Peyer's patch (tissue), 4 donors: ENCODE measurements around the gene UNC13D. TPM values are rescaled to one million over a fixed set of nuclear protein-coding genes. Genes with fewer than 3 reads are reported as not detected.

ENCODE experiments used
- DNase-seq, 3 donors: peaks; one replicate each; pipeline ENCODE4 v3.0.0-alpha.2; 2017 to 2019
- H3K27ac ChIP-seq, 4 donors: fragments of 200-600 bp; sonication (generic); one replicate each; pipeline ENCODE4 v1.5.1; 2016 to 2019
- H3K27me3 ChIP-seq, 2 donors: fragments of 200-600 bp; sonication (generic); one replicate each; pipeline ENCODE4 v1.5.1; 2019
- H3K36me3 ChIP-seq, 3 donors: fragments of 200-600 bp; sonication (generic); one replicate each; pipeline ENCODE4 v1.5.1; 2016 to 2019
- H3K4me1 ChIP-seq, 4 donors: fragments of 200-600 bp; sonication (generic); one replicate each; pipeline ENCODE4 v1.5.1; 2016 to 2019
- H3K4me3 ChIP-seq, 4 donors: fragments of 200-600 bp; sonication (generic); 1 replicate in 3 of 4; 2 replicates in 1 of 4; pipeline ENCODE4 v1.5.1; 2016 to 2019; ENCODE audit warnings: mild to moderate bottlenecking in 1 of 4
- H3K9me3 ChIP-seq, 4 donors: fragments of 200-600 bp; sonication (generic); one replicate each; pipeline ENCODE4 v1.5.1; 2016 to 2019; ENCODE audit warnings: mild to moderate bottlenecking in 1 of 4
- CTCF ChIP-seq, 6 experiments: fragments of 450-650 bp in 4 of 6; fragments of 200-600 bp in 2 of 6; sonication (generic) in 1 of 6; IDR thresholded peaks; one replicate each; pipeline ENCODE4 v1.5.1; 2017 to 2019; ENCODE audit warnings: antibody characterized with exemption in 6 of 6, mild to moderate bottlenecking in 3 of 6, moderate library complexity in 1 of 6
- POLR2A ChIP-seq, 2 donors: fragments of 450-650 bp; IDR thresholded peaks; one replicate each; pipeline ENCODE4 v1.5.1; 2017; ENCODE audit warnings: antibody characterized with exemption in 2 of 2, mild to moderate bottlenecking in 2 of 2, moderate library complexity in 2 of 2
- total RNA-seq, 4 donors: library from RNA; depleted of rRNA; stranded (reverse); fragments of >200 nt; gene quantifications; one replicate each; pipeline ENCODE4 v1.1.0, GENCODE V29; 2016

The UNC13D gene
- total RNA-seq, 4 donors from 2014 or later, result 8.4 to 45.4 (median 22.2) TPM

- TF ChIP-seq CTCF (IDR thresholded peaks at IDR 0.05) (no peak), POLR2A (IDR thresholded peaks at IDR 0.05) (no peak)
These were observed 36.1 kb upstream of the UNC13D start for GRCh38 chr17:75880266-75880665.

GRCh38 chr17:75878174-75878998 lies 34.2 kb upstream of the UNC13D start, which contains the start of gene TRIM47:
Gene TRIM47 (minus strand): TSS chr17:75878581. CDS start chr17:75878548, 33 bp downstream.
- Histone ChIP-seq H3K36me3 (peaks cover 0 to 18% (median 0%) of the 10 kb centered on the region in 3 donors), H3K9me3 (no peaks in the 10 kb centered on the region), H3K4me3 (peak within 1 kb of the TSS; percentile 59 to 74 (median 69)), H3K4me1 (peaks cover 3 to 36% (median 27%) of the 10 kb centered on the region in 4 donors), H3K27me3 (no peaks in the 10 kb centered on the region), H3K27ac (peak within 1 kb of the TSS; percentile 86 to 95 (median 92))
- TF ChIP-seq POLR2A (IDR thresholded peaks at IDR 0.05) (peak; percentile 5 to 51), CTCF (IDR thresholded peaks at IDR 0.05) (peak in 3 of 6 experiments; percentile 6 to 29 (median 19))
- DNase-seq, result peak; percentile 21 to 83 (median 76)

More at GRCh38 chr17:75880266-75880665, 36.1 kb upstream of the UNC13D start:
- Histone ChIP-seq H3K9me3 (no peaks in the 10 kb centered on the region), H3K4me1 (peaks cover 3 to 34% (median 19%) of the 10 kb centered on the region in 4 donors), H3K4me3 (no peak overlapping the region), H3K36me3 (peaks cover 0 to 1% (median 0%) of the 10 kb centered on the region in 3 donors), H3K27me3 (no peaks in the 10 kb centered on the region), H3K27ac (no peak overlapping the region)
- DNase-seq, result no peak

- DNase-seq, result peak; percentile 62 to 91 (median 89)
- H3K4me1 ChIP-seq, result peaks cover 3 to 42% (median 29%) of the 10 kb centered on the region in 4 donors
- H3K9me3 ChIP-seq, result no peaks in the 10 kb centered on the region
- peak; percentile 29 to 86 (median 70) for TF ChIP-seq CTCF (IDR thresholded peaks at IDR 0.05)
- TF ChIP-seq POLR2A (IDR thresholded peaks at IDR 0.05), result peak; percentile 28 to 53
- no peaks in the 10 kb centered on the region for H3K27me3 ChIP-seq
- peak overlapping the region; percentile 59 to 74 (median 69) for H3K4me3 ChIP-seq
- H3K36me3 ChIP-seq, result peaks cover 0 to 18% (median 0%) of the 10 kb centered on the region in 3 donors
- peak overlapping the region; percentile 86 to 95 (median 92) for H3K27ac ChIP-seq
These were observed 33.6 kb upstream of the UNC13D start for GRCh38 chr17:75877752-75878173.

- peak; percentile 56 to 89 (median 82) for DNase-seq
- Histone ChIP-seq H3K9me3 (no peaks in the 10 kb centered on the region), H3K4me1 (peaks cover 3 to 47% (median 29%) of the 10 kb centered on the region in 4 donors), H3K27me3 (no peaks in the 10 kb centered on the region), H3K36me3 (peaks cover 0 to 18% (median 0%) of the 10 kb centered on the region in 3 donors), H3K4me3 (peak overlapping the region; percentile 59 to 74 (median 69)), H3K27ac (peak overlapping the region; percentile 86 to 95 (median 92))
- TF ChIP-seq POLR2A (IDR thresholded peaks at IDR 0.05) (no peak), CTCF (IDR thresholded peaks at IDR 0.05) (no peak)
These were observed 32.9 kb upstream of the UNC13D start for GRCh38 chr17:75876938-75877751.
